GM19467 (cell line): ENCODE results near the gene SEMA3B.
"Not testable (repeated sequence)": the region's sequence is repeated elsewhere in the genome, so short reads cannot be mapped to it uniquely, and the experiment has no call there.

Experiments
- ATAC-seq: cut with Tn5 transposase; IDR thresholded peaks from one replicate; pipeline ENCODE4 v1.9.1; 2021; ENCODE audit warnings: mild to moderate bottlenecking, moderate library complexity; ENCODE audit not compliant: unreplicated experiment

The SEMA3B gene

GRCh38 chr3:50237754-50238548, 31.0 kb upstream of the SEMA3B start:
- ATAC-seq = peak; percentile 30

DNA sequence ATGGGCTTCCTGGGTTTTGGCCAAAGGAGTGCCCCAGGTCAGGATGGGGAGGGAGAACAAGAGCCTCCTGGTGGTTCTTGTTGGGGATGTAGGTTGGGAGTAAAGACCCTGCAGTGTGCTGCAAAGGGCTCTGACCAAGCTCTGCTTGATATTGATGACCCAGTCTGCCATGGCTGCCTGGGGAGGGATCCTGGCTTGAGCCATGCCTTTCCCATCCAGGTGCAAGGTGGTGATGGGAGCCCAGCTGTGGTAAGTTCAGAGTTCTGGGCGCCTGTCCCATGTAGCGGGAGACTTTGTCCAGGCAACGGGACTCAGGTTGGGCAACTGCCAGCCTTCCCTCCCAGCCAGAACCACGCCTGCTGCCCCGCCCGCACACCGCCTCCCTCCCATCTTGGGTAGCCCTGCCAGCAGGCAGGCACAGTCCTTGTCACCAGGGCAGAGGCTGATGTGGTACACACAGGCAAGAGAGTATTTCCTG, 30.4 kb upstream of the SEMA3B start:
- ATAC-seq = no peak

GRCh38 chr3:50239649-50240048, 29.3 kb upstream of the SEMA3B start:
- ATAC-seq = no peak

- no peak for ATAC-seq
These were observed 27.8 kb upstream of the SEMA3B start for GRCh38 chr3:50241163-50241562.

DNA sequence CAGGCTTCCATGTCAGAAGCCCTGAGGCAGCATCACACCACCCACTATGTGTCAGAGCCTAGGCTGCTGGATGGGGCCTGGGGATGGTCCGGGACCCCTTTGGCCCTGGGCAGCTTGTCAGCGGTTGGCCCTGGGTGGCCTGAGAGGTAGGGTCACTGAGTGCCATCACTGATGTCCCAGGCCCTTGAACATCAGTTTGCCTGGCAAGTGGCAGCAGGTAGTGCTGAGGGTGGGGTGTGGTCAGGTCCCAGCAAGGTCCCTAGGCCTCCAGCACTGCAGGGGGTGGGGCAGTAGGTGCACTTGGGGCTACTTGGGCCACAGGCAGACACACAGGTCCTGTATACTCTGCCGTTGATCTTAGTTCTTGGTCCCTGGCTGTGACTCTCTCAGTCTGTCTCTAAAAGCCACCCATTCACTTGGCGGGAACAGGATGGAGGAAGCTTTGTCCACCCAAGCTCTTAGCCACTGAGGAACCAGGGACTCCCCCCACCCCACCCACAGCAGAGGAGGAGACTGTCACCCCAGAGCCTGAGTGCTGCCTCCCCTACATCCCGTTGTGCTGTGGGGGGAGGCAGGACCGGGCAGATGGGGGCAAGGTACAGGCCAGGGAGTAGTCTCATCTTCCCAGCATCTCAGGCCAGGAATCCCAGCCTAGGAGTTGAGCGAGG, 27.1 kb upstream of the SEMA3B start:
- ATAC-seq = no peak

DNA sequence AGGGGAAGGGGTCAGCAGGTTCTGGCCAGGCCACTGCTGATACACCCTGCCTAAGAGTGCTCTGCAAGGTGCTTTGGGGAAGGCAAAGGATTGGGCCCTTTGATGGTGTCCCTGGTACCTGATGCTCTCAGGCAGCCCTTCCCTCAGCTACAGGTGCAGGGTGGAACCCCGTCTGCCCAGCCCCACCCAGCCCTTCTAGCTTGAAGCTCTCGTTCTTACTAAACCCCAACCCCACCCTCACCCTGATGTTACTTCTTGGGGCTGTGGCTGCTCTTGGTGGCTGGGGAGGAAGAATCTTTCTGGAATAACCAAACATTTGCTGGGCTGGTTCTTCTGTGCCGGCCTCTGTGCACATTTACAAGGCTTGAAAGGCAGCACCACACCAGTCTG, 26.6 kb upstream of the SEMA3B start:
- no peak for ATAC-seq

DNA sequence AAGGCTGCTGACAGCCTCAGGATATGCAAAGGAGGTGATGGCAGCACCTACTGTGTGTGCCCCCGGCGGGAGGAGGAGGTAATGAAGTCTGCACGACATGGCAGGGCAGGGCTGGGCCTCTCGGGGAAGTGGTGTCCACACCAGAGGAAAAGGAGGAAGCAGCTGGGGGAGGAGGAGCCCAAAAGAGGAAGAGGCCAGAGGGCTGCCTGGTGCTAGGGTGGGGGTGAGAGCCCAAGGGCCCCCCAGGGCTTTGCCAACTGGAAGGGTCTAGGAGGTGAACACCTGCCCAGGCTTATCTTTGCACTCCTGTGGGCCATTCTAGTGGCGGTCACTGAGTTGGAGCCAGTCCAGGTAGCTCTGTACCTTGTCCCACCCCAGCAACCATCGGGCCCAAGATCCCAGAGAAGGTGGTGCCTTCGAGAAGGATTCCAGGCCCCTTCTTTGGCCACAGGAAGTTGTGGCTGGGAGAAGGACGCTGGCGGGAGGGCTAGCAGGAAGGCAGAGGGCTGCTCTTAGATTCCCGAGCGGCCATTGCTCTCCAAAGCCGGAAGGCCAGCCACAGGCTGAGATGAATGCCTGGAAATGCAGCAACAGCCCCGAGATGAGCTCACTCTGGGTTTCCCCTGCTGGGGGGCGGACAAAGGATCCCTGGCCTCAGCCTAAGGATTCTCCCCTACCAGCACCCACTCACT, 25.9 kb upstream of the SEMA3B start:
- no peak for ATAC-seq

DNA sequence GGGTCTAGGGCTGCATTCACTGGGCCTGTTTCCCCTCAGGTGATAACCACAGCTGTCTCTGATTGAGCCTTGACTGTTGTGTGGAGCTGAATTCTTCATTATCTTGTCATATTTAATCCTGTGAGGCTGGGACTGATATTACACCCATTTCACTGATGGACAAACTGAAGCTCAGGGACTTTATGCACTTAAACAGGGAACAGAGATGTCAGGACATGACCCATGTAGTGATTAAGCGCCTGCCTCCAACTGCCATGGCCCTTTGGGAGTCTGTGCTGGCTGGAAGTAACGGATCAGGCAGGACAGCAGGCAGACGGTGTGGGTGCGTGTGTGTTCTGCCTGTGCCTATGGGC, 25.4 kb upstream of the SEMA3B start:
- ATAC-seq = no peak

- not testable (repeated sequence) for ATAC-seq
These were observed 24.1 kb upstream of the SEMA3B start for GRCh38 chr3:50244813-50245212.

GRCh38 chr3:50245251-50245745, 23.6 kb upstream of the SEMA3B start:
- no peak for ATAC-seq

DNA sequence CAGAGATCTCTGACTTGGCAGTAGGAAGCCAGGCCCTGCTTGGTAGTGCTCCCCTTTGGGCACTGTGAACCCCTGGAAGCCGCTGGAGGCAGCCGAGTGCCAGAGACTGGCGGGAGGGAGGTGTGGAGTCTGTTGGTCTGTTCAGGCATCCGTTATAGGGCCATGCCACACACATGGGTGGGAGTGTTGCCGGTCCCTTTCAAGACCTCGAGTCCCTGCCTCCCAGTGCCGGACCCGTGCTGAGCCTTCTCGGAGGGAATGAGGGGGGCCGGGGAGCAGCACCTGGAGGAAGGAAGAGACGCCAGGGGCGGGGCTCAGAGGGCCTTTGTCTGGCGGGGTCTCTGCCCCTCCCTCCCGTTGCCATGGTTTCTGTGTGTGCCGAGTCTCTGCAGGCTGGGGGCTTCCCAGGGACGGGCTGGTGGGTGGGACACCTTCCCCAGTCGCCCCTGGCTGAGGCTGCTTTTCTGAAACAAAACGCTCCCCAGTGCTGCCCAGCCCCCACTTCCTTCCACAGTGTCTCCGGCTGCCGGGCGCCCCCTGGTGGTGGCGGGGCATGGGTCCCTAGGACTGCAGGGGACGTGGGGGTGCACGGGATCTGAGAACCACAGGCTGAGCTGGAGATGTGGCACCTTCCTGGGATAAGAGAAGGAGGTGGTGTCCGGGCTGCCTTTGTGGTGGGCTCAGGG, 23.0 kb upstream of the SEMA3B start:
- peak; percentile 62 for ATAC-seq

DNA sequence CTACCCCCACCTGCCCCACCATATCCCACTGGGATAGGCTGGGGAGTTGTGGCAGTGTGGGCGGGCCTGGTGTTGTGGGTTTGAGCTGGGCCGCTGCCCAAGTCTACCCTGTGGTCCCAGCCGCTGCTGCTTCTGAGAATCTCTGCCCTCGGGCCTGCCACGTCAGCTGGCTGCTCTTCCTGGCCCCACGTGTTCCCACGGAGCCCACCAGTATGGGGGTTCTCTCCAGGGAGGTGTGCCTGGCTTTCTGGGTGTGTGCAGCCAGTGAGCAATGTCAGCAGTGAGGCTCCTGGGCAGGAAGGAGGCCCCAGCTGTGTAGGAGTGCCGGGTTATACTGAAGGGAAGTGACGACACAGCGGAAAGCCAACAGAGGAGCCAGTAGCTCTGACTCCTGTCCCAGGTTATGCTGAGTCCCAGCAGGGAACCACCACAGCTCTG, 22.4 kb upstream of the SEMA3B start:
- peak; percentile 23 for ATAC-seq

GRCh38 chr3:50248387-50248786, 20.6 kb upstream of the SEMA3B start:
- ATAC-seq = no peak

- no peak for ATAC-seq
These were observed 19.5 kb upstream of the SEMA3B start for GRCh38 chr3:50249457-50249856.

DNA sequence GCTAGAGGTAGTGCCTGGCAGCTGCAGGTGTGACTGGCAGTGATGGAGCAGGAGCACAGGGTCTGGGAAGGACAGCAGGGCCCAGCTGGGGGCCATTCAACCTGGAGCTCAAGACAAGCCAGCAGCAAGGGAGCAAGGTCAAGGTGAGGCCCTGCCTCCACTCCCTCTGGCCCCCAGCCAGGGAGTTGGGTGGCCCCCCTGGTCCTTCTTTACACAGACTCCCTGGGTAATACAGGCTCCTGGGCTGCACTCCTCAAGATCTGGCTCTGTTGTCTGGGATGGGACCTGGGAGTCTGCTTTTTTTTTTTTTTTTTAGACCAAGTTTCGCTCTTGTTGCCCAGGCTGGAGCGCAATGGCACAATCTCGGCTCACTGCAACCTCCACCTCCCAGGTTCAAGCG, 18.4 kb upstream of the SEMA3B start:
- no peak for ATAC-seq

DNA sequence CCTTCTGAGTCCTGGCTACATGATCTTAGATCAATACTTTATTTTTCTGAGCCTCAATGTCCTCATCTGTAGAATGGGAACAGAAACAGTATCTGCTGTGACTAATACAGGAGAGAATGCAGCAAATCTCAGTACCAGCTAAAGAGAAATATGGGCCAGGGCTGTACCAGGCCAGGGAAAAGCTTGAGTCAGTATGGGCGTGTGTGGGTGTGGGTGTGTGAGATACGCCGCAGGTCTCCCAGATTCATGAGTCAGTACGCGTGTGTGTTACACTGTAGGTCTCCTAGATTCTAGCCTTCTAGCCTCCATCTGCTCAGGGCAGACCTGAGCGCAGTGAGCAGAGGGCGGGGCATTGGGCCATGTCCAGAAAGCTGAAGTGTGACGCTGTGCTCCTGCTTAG, 17.7 kb upstream of the SEMA3B start:
- no peak for ATAC-seq

- ATAC-seq = no peak
These were observed 14.2 kb upstream of the SEMA3B start for GRCh38 chr3:50254577-50255250.

DNA sequence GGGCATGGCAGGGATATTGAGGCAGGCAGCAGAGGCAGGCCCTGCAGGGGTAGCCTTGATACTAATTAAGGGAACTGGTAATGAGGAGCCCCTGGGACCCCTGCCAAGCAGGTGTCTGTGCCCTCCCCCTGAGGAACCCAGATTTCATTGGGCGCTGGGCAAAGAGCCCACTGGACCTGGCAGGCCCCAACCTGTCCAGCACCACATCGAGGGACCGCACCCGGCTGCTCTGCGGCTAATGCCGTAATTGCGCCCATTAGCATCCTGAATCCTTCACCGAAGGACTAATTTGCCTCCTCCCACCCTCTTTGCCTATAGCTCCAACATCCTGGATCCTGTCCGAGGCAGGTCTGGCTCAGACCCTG, 13.7 kb upstream of the SEMA3B start:
- ATAC-seq = no peak

DNA sequence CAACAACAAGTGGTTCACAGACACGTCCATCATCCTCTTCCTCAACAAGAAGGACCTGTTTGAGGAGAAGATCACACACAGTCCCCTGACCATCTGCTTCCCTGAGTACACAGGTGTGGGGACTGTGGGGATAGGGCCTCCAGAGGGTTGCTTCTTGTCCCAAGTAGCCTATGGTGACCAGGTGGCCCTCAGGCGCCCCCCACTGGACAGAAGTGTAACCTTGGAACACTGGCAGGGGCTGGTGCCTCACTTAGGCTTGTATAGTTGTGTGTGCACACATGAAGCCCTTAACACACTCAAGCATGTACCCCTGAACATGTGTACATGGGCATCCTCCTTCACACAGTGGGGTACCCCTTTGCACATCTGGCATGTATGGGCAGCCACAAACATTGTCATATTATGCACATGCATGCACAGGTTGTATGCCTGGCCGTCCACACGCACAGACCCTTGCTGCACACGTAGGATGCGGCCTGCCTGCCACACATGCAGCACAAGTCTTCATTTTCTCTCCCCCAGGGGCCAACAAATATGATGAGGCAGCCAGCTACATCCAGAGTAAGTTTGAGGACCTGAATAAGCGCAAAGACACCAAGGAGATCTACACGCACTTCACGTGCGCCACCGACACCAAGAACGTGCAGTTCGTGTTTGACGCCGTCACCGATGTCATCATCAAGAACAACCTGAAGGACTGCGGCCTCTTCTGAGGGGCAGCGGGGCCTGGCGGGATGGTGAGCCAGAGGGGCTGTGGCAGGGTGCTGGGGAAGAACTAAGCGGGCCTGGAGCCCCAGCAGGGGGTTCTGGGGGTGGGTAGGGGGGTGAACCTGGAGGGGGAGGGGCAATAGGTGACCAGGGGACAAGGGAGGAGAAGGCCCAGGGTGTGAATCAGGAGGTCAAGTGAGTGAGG, 11.7 kb upstream of the SEMA3B start:
- no peak for ATAC-seq
